NCI-H446 (cell line): ENCODE data around the gene DRC7.

Experiments
- DNase-seq, 2 experiments: peaks; one replicate each; lab custom pipeline; 2025; lab: John Stamatoyannopoulos, UW

Gene DRC7

DNA sequence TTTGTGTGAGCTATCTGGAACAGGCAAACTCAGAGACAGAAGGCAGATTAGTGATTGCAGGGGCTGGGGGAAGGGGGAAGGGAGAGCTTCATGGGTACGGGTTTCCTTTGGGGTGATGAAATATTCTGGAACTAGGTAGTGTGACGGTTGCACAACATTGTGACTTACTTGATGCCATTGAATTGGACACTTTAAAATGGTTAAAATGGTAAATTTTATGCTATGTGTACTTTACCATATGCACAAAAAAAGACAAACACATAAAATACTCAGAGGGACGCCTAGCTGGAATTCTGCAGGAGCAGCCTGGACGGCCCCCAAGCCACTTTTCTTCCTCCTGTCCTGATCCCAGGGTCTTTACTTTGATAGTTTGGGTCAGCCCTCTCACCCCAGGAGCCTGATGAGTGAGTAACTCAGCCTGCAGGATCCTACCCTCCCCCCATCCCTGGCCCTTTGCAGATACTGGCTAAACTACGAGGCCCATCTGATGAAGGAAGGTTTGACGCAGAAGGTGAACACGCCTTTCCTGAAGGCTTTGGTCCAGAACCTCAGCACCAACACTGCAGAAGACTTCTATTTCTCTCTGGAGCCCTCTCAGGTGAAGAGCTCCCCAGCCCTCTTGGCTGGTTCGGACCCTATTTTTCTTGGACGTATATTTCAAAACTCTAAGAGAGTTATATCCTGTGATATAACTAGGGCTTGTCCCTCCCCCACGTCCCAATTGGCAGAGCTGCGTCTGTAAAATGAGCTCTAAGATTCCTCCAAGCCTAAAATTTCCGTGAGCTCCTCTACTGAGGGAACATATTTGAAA is 18.7 kb upstream of the DRC7 start:
- DNase-seq: no peak

DNA sequence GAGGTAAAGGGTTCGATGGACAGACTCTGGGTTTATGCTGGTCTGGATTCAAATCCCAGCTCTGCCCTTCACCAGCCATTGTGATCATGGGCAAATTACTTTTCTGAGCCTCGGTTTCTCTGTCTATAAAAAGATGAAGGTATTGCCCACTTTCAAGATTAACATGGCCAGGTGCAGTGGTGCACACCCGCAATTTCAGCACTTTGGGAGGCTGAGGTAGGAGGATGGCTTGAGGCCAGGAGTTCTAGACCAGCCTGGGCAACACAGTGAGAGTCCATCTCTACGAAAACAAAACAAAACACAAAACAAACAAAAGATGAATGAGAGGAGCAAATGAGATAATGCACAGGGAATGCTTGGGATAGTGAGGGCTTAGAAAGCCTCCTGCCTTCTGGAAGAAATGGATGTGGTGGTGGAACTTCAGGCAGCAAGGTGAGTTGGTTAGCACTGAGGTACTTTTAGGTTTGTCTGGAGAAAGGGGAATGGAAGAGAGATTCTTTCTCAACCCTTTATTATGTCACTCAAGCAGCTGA is 18.0 kb upstream of the DRC7 start:
- DNase-seq: no peak

DNA sequence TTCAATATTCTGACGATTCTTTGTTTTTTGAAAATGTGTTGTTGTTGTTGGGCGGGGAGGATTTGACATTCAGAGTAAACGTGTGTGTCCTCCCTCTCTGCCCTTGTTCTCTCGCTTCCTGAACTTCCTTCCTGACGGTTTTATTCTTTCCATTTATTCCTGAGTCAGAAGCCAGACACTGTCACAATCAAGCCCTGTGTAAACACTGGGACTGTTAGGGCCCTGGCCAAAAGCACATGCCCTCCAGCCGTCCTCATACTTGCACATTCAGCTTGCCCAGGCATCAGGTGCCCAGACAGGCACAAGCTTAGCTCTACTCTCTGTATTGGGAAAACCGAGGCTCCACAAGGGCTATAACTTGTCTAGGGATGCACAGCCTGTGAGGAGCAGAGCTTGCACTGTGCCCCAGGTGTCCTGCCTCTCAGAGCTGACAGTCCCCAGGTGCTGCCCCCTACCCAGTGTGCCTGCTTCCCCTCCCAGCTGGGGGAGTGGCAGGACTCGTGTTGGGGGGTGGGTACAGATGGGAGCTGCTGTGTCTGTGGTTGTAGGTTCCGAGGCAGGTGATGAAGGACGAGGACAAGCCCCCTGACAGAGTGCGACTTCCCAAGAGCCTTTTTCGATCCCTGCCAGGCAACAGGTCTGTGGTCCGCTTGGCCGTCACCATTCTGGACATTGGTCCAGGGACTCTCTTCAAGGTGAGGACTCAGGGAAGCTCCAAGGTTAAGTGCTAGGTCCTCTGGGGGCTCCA is 16.8 kb upstream of the DRC7 start:
- no peak for DNase-seq

DNA sequence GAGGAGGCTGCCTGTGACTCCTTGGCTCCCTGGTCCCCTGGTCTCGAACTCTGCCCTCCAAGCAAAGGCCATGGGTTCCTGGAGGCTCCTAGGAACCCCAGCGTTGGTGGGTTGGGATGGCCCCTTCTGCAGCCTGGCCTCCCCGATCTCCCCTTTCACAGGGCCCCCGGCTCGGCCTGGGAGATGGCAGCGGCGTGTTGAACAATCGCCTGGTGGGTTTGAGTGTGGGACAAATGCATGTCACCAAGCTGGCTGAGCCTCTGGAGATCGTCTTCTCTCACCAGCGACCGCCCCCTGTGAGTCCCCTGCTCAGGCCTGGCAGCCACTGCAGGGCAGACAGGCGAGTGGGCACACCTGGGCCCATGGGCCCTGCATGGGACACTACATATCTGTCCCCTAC is 15.6 kb upstream of the DRC7 start:
- no peak for DNase-seq

DNA sequence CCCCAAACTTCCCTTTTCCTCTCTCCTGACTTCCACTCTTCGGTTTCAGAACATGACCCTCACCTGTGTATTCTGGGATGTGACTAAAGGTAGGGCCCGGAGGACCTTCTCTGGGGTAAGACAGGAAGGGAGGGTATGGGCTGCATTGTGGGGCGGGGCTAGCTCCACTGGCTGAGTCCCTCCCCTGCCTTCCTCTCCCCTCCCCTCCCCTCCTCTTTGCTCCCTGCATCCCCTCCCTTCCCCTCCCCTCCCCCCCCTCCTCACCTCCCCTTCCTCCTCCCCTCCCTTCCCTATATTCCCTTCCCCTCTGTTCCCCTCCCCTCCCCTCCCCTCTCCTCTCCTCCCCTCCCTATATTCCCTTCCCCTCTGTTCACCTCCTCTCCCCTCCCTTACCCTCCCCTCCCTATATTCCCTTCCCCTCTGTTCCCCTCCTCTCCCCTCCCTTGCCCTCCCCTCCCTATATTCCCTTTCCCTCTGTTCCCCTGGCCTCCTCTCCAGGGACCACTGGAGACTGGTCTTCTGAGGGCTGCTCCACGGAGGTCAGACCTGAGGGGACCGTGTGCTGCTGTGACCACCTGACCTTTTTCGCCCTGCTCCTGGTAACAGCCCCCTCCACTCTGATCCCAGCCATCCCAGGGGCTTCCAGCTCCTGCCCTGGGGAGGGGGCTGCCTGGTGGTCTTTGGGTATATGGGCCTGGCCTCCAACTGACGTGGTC is 14.7 kb upstream of the DRC7 start:
- no peak for DNase-seq

DNA sequence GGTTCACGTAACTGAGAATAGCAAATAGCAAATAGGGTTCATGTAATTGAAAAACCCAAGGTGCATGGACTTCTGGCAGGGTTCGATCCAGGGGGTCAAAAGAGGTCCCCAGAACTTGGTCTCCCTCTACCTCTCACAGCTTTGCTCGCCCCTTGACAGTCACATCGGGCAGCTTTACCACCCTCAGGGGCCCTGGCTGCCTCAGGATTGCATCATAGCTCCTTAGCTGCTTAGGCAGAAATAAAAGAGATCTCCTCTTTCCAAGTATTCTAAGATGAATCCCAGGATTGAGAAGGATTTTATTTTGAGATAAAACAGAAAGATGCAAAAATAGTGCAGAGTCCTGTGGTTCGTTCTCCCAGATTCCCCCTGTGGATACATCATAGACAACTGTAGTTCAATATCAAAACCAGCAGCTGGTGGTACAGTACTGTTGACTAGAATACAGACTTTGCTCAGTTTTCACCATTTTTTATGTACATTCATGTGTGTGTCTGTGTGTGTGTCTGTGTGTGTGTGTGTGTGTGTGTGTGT is 13.7 kb upstream of the DRC7 start:
- DNase-seq: no peak

DNA sequence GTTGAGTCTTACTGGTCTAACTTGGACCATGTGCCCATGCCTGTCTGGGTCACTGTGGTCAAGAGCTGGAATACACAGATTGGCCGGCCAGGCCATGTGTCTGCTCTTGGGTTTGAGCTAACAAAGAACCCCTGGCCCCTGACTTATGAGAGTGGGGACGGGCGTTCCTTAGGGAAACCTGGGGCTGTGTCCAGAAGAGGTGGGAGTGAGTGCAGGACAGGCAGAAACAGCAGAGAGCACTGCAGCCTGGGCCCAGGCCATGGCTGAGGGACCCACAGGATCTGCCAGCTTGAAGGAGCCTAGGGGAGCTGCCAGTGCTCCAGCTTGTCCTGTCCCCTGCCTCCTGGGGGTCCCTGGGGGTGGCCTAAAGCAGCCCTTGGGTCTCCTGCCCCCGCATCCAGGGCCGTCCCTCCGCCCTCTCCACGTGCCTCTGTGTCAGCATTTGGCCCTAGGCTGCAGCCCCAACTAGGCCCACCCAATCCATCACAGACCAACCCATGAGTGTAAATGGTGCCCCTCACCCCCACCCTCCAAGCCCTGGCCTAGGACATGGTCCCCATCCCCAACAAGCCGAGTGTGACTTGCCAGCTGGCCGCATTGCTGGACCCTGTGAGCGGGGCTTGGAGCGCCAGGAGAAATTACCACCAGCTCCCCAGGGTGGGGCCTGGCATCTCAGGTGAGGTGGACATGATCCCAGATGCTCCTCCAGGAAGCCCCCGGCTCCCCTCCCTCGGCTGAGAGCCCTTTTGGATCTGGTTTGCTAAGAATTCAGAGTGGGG is 12.5 kb upstream of the DRC7 start:
- DNase-seq: no peak

DNA sequence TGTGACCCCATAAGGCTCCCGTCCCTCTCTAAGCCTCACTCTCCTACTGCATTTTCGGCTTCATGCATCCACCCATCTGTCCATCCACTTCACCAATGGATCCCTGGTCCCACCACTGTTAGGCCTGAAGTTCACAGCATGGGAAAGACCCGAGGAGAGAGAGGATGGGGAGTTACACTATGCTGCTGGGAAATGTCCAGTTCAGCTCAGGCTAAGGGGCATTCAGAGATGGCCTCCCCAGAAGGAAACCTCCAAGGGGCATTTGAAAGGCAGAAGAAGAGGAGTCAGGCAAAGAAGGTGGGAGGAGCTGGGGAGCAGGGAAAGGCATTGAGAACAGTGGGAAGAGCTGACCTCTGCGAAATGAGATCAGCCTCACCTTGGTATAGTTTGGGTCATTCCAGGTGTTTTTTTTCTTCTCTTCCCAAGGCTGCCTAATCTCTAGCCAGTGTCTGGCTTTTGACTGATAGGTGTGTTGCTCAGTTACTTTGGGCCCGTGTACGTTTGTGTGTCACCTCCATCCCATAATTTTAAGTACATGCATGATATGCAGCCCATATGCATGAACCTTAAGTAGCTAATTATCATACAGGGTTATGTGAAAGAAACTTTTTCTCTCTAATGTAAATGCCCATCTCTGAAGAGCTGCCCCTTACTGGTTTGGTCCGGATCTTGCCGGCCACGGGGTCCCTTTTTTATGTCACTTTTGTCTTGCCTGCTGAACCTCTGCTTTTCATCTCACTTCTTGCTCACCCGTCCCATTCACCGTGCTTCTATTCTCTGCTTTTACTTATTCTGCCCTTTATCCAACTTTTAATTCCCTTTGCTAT is 11.6 kb upstream of the DRC7 start:
- no peak for DNase-seq

DNA sequence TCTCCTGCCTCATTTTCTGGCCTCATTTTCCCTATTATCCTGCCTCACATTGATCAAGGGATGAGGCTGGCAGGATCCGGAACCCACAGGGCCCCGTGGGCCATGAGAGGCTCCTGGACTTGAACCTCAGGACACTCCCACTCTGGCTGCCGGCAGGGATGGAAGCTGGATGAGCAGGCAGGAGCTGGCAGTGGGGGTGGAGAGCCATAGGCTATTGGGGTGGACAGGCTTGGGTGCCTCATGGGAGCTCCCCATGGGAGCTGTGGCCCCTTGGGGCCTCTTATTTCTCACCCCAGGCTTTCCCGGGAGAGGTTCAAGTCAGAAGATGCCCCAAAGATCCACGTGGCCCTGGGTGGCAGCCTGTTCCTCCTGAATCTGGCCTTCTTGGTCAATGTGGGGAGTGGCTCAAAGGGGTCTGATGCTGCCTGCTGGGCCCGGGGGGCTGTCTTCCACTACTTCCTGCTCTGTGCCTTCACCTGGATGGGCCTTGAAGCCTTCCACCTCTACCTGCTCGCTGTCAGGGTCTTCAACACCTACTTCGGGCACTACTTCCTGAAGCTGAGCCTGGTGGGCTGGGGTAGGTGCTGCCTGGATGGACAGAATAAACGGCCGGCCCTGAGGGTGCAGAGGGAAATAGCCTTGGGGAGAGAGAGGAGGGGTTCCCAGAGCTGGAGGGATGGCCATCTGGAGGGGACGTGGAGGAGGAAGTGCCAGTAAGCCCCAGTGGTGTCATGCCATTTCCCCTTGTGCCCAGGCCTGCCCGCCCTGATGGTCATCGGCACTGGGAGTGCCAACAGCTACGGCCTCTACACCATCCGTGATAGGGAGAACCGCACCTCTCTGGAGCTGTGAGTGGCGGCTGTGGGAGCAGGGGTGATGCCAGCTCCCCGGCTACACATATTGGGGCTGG is 10.7 kb upstream of the DRC7 start:
- no peak for DNase-seq

DNA sequence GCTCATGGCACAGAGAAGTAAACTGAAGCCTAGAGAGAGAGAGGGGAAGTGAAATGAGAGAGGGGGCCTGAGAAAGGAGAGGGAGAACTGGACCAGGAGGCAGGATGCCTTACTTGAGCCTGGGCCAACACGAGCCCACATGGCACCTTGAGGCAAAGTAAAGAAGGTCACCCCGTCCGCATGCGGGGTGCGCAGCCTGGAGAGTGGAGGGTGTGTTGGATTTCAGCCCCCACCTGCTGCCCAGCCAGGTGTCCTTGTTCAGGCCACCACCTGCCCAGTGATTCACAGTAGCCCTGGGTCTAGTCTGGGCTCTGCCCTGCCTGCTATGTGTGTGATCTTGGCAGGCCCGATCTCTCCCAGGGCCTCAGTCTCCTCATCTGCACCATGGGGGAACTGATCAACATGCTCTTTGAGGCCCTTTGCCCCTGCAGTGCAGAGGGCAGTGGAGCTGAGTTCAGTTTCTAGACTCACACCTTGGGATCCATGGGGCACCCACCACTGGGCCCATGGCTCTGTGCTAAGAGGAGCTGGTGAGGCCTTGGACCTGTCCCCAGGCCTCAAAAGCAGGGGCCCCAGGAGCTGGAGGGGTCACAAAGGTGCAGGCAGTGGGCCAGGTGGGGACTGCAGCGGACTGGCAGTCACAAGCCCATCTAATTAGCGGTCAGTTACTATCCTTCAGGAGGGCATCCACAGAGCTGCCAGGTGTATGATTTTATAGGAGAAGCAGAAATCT is 9.8 kb upstream of the DRC7 start:
- no peak for DNase-seq

DNA sequence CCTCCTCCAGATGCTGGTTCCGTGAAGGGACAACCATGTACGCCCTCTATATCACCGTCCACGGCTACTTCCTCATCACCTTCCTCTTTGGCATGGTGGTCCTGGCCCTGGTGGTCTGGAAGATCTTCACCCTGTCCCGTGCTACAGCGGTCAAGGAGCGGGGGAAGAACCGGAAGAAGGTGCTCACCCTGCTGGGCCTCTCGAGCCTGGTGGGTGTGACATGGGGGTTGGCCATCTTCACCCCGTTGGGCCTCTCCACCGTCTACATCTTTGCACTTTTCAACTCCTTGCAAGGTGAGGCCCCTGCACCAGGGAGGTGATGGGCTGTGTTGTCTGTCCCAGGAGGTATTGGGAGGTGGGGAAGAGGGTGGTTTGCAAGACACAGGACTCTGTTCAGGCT is 9.0 kb upstream of the DRC7 start:
- no peak for DNase-seq

DNA sequence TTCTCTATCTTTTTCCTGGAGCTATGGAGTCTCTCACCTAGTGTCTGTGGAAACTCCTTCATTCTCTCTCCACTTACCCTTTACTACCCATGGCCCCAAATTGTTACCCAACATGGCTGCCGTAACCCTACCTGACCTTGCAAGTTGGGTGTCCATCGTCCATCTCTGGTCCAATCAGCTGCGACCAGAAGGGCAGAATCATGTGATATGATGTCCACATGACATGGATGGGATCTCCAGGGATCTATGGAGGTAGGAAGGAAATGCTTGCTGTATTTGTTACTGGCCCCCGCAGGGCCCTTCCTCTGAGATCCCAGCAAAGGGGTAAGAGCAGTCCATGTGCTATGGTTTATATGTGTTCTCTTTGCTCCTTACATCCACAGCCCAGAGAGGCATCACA is 8.0 kb upstream of the DRC7 start:
- DNase-seq: no peak

DNA sequence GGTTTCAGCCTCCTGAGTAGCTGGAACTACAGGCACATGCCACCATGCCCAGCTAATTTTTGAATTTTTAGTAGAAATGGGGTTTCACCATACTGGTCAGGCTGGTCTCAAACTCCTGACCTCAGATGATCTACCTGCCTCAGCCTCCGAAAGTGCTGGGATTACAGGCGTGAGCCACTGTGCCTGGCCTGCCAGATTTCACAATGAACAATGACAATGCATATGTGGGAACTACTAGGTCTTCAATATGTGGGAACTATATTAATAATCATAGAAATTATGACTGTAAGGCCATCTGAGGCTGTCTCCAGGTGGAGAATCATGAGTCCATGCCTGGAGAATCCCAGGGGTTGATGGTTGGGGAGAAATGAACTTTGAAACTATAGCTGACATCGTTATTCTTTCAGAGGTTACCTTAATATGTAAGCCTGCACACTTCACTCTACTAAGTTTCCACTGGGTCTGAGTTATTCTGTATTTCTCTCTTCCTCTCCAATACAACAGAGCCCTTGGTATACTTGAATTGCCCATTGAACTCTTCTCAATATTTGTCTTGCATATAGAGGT is 7.2 kb upstream of the DRC7 start:
- DNase-seq: no peak

DNA sequence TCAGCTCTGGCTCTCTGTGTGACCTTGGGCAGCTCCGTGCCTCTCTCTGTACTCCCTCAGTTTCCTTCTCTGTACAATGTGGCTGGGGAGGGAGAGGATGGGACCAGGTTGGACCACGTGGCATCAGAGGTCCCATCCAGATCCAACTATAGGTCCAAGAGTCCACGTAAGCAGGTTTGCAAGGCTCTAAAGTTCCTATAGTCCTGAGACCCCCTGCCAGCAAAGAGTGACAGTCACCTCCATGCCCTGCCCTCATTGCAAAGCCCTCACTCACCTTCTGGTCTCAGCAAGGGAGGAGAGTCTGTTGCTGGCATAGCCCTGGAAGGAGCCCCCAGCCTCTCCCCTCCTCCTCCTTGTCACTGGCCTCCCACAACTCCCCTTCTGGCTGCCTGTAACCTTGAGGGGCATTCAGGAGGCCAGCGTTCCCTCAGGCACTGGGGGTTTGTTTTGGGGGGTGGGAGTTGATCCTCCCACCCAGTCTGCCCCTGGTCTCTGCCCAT is 6.1 kb upstream of the DRC7 start:
- no peak for DNase-seq

DNA sequence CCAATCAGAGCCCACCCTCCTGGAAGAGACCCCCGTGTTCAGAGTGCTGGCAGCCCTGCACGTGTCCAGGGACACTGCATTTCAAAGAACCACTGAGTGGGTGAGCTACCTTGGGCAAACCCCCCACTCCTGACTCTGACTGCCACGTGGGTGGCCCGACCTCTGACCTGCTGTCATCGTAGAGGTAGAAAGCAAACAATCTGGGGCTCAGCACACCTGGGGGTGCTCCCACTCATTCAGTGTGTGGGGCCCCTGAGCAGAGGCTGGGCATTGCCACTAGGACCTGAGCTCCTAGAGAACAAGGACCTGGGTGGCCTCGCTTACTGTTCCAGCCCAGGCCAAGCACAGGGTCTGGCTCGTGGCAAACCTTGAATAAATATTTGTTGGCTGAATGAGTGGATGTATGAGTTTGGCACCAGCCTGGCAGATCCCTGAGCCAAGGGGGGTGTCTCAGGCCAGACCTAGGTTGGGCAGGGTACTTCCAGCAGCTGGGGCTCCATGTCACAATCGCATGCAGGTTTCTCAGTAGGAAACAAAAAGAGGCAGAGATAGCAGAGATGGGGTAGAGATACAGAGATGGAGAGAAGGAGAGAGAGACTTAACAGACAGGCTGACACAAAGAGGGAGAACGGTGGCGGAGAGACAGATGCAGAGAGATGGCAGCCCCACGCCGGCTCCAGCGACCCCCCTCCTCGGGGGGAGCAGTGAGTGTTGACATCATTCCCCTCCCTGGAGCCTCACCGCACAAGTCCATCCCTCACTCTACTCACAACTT is 5.4 kb upstream of the DRC7 start:
- DNase-seq: no peak

DNA sequence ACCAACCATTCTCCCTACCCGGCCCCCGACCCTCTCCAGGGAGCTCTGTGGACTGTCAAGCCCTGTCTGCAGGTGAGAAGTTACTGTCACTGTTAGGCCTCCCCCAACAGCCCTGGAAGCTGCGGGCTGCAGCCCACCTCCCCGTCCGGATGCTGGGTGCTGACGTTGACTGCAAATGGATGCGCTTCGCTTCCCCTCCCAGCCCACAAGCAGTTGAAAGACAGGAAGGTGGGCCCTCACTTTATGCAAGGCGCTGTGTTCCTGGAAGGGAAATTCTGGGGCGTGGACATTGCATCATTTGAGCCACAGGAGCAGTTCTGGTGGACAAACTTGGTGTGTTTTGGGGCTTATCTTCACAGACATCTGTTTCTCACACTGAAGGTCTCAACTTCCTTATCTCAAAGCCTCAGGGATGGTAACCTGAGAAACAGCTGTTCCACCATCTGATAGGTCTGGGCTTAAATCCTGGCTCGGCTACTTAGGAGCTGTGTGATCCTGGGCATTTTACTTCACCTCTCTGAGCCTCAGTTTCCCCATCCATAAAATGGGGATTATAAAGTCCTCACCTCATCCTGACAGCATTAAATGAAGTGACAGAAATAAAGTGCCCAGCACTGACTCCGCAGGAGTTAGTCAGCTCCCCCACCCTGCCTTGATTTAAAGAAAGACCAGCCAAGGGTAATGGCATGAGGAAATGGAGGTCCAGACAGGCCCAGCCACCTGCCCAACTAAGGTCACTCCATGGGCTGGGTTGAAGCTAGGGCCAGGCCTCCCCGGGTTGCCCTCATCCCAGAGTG is 4.6 kb upstream of the DRC7 start:
- DNase-seq: no peak
